HUES6 (cell line): ENCODE data around the gene SFXN5.

Experiments
- H3K27ac ChIP-seq: 2 replicates; pipeline ENCODE4 v1.7.0; 2013; ENCODE audit warnings: low read depth, mild to moderate bottlenecking, low read length, inconsistent platforms
- H3K27me3 ChIP-seq: 2 replicates; pipeline ENCODE4 v1.6.1; 2013; ENCODE audit warnings: low read length; ENCODE audit not compliant: control insufficient read depth, insufficient read depth
- H3K36me3 ChIP-seq: 2 replicates; pipeline ENCODE4 v1.6.1; 2013; ENCODE audit warnings: low read length; ENCODE audit not compliant: control insufficient read depth, insufficient read depth
- H3K4me1 ChIP-seq: 2 replicates; pipeline ENCODE4 v1.6.1; 2013; ENCODE audit warnings: low read length; ENCODE audit not compliant: control insufficient read depth, insufficient read depth
- H3K4me3 ChIP-seq: 2 replicates; pipeline ENCODE4 v1.5.1; 2013; ENCODE audit warnings: low read depth, low read length
- H3K9ac ChIP-seq: one replicate; pipeline ENCODE4 v1.6.1; 2013; ENCODE audit warnings: mild to moderate bottlenecking, low read length
- H3K9me3 ChIP-seq: 2 replicates; pipeline ENCODE4 v1.6.1; 2013; ENCODE audit warnings: low read depth, low read length; ENCODE audit not compliant: control insufficient read depth, insufficient read depth

Gene SFXN5

DNA sequence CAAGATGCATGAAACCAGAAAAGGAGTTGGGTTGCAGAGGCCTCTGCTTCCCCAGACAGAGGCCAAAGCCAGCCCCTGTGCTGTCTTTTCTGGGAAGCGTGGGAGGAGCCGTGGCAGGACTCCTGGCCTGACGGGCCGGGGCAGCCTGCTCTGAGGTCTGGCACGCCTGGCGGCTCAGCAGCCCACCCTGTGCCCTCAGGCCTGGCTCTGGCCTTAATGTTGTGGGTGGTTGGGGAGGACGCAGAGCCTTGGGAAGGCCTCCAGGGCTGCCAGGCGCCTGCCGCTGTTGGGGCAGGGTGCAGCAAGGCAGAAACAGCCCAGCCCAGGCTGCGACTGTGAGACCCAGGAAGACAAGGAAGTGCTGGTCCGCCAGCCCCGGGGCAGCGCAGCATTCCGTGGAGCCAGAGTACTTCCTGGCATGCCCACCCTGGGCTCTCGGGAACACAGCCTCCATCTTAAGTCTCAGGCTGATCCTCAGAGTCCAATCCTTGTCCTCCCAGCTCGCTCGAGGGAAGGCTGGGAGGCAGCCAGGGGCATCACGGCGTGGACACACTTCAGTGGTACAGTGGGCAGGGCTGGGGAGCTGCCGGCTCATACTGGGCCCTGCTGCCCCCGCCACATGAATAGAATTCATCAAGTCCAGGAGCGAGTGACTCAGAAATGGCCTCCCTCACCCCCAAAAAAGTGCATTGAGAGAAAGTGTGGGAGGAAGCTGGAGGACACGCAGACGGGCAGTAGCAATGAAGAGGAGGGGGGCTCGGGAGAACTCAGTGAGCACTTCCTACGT lies 81.5 kb downstream of the SFXN5 start:
- no peak overlapping the region for H3K27ac ChIP-seq
- peaks cover 9% of the 10 kb centered on the region; the same call in 1 of the 2 replicates for H3K4me1 ChIP-seq
- no peak overlapping the region for H3K4me3 ChIP-seq
- 0 out of 2 replicates have a peak, but pooled peaks cover 5% of the 10 kb centered on the region for H3K36me3 ChIP-seq
- H3K9me3 ChIP-seq, result no peaks in the 10 kb centered on the region
- no peak overlapping the region for H3K9ac ChIP-seq
- no peaks in the 10 kb centered on the region for H3K27me3 ChIP-seq

DNA sequence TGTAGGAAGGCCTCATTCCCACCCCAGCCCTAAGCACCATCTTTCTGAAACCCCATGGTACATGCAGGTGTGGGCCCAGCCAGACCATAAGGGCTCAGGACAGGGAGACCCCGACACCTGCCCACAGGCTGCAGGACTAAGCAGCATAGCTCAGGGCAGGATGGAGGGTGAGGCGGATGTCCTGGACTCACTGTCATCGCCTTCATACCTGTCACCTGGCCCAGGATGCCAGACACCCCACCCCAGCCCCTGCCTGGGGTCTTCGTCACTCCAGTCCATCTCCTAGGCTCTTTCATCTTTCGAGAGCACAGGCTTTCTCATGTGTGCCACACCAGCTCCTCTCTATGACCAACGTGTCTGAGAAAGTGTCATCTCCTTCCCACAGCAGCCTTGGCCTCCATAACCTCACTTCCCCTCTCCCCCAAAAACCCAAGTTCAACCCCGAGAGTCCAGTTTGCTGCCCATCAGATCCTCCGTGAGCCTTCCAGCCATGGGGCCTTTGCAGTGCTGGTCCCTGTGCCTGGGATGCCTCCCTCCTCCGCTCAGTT lies 82.7 kb downstream of the SFXN5 start:
- no peak overlapping the region for H3K4me3 ChIP-seq
- no peak overlapping the region for H3K9ac ChIP-seq
- H3K4me1 ChIP-seq, result peaks cover 9% of the 10 kb centered on the region; the same call in 1 of the 2 replicates
- H3K9me3 ChIP-seq, result no peaks in the 10 kb centered on the region
- H3K36me3 ChIP-seq, result 0 out of 2 replicates have a peak, but pooled peaks cover 5% of the 10 kb centered on the region
- H3K27ac ChIP-seq, result no peak overlapping the region
- H3K27me3 ChIP-seq, result no peaks in the 10 kb centered on the region

DNA sequence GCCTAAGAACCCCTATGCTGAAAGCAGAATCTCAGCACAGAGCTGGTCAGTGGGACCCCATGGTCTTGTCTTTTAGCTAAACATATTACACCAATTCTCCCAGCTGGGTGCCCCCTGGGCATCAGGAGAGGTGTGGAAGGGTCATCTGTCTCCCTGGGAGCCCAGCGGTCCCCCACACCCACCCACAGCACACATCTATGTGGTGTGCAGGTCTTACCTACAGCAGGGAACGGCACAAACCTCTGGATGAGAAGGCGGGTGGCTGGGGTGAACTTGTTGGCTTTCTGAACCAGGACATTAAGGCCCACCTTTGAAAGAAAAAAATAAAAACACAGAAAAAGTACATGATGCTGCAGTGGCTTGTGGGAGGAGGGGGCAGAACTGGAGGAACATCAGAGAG lies 83.5 kb downstream of the SFXN5 start:
- Histone ChIP-seq H3K36me3 (0 out of 2 replicates have a peak, but pooled peaks cover 5% of the 10 kb centered on the region), H3K4me3 (no peak overlapping the region), H3K9ac (no peak overlapping the region), H3K4me1 (peaks cover 9% of the 10 kb centered on the region; the same call in 1 of the 2 replicates), H3K27me3 (no peaks in the 10 kb centered on the region), H3K9me3 (no peaks in the 10 kb centered on the region), H3K27ac (no peak overlapping the region)

DNA sequence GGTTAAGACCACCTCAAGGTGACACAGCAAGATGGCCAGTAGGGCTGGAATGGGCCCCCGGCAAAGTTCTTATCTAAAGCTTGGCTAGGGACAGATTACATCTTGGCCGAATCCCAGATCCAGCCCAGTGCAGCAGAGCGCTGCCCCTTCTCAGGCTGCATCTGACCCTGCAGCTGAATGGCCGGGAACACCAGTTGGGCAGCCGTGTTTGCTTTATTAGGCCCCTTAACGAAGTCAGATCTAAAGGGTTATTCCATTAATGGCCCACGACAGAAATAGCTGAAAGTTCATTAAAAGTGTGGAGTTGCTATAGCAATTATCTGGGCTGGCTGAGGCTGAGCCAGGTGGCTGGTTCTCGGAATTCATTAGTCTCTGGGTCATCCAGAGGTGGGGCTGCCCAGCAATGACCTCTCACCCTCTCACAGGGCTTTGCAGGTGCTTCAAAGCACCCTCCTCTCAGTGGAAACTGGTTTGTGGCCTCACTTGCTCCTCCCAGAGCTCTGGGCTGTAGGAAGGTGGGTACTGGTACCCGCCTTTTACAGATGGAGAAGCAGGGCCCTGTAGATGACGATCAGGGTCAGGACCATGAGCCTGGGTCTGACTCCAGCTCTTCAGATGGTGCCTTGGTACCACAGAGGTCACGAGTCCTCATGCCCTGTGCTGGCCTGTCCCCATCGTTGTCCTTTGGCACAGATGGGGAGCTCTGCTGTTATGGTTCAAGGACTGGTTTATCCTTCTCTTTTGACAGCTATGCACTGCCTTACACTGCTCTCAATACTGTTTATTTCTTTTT lies 85.4 kb downstream of the SFXN5 start:
- no peaks in the 10 kb centered on the region for H3K27me3 ChIP-seq
- no peak overlapping the region for H3K4me3 ChIP-seq
- H3K9ac ChIP-seq, result no peak overlapping the region
- H3K4me1 ChIP-seq, result peaks cover 9% of the 10 kb centered on the region; the same call in 1 of the 2 replicates
- no peaks in the 10 kb centered on the region for H3K9me3 ChIP-seq
- H3K27ac ChIP-seq, result no peak overlapping the region
- H3K36me3 ChIP-seq, result peaks cover 10% of the 10 kb centered on the region

DNA sequence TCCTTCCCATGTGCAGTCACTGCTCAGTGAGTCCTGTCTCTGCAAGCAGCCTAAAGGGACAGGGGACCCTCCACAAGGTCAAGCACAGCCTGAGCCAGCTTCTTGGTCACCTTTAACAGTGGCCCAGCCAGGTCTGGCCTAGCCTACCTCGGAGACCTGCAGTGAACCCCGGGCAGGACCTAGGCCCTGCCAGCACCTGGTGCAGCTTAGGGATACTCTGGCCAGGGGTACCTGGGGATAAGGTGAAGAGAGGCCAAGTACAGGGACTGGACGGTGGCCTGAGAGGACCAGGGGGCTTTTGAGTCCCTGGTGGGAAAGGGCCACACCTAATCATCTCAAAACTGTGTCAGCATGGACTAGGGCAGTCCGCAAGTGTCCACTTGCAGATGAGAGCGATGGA lies 86.4 kb downstream of the SFXN5 start:
- H3K4me3 ChIP-seq, result no peak overlapping the region
- no peaks in the 10 kb centered on the region for H3K9me3 ChIP-seq
- no peaks in the 10 kb centered on the region for H3K27me3 ChIP-seq
- H3K27ac ChIP-seq, result no peak overlapping the region
- no peak overlapping the region for H3K9ac ChIP-seq
- H3K4me1 ChIP-seq, result peaks cover 7% of the 10 kb centered on the region
- peaks cover 10% of the 10 kb centered on the region for H3K36me3 ChIP-seq

DNA sequence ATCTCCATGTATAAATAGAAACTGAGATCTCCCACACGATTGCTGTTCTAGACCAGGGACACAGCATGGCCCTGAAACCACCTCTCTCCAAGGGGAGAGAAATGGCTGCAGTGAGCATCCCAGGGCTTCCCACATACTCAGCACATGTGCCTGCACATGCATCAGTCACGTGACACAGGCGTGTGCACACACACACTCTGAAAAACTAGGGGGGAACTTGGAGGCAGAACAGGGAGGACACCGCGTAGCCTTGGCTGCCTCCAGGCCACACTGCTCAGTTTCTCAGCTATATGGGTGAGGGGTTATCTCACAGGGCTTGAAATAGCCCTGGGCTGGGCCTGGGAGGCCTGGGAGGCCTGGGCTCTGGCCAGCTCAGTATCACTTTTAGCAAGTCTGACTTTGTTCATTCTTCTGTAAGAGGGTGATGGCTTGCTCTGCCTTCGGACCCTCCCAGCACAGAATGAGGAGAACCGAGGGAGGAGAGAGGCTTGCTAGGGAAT lies 87.3 kb downstream of the SFXN5 start:
- Histone ChIP-seq H3K9ac (no peak overlapping the region), H3K4me3 (no peak overlapping the region)

DNA sequence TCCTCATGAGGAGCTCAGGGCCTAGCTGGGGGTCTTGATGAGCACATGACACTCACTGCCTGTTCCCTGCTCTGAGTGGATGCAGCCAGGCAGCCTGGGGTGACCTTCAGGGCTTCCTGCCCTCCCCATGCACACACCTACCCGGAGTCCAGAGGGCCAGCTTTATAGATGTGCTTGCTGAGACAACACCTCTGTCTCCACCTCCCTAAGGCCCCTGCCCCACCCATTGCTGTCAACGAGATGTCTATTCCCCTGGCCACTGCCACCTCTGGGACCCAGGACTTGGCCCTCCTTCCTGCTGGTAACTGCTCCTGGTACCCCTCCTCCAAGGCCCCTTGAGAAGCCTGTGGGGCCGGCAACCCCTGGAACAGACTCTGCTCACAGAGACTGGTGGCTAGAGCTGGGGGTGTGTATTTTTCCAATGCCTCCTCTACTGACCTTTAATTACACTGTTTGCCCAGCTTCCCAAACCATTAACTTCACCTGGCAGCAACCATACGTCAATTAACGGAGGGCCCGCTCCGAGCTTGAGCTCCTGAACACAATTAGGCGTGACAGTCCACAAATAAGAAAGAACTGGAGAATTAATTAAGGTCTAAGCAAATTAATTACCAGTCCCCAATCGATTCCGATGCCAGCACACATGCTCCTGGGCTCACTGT lies 87.9 kb downstream of the SFXN5 start:
- Histone ChIP-seq H3K27me3 (no peaks in the 10 kb centered on the region), H3K27ac (no peak overlapping the region), H3K4me1 (peaks cover 7% of the 10 kb centered on the region), H3K9ac (no peak overlapping the region), H3K9me3 (no peaks in the 10 kb centered on the region), H3K36me3 (peaks cover 10% of the 10 kb centered on the region), H3K4me3 (no peak overlapping the region)

More for the DNA sequence above, 87.3 kb downstream of the SFXN5 start:
- Histone ChIP-seq H3K27ac (no peak overlapping the region), H3K9me3 (no peaks in the 10 kb centered on the region), H3K36me3 (peaks cover 10% of the 10 kb centered on the region), H3K27me3 (no peaks in the 10 kb centered on the region), H3K4me1 (peaks cover 7% of the 10 kb centered on the region)

DNA sequence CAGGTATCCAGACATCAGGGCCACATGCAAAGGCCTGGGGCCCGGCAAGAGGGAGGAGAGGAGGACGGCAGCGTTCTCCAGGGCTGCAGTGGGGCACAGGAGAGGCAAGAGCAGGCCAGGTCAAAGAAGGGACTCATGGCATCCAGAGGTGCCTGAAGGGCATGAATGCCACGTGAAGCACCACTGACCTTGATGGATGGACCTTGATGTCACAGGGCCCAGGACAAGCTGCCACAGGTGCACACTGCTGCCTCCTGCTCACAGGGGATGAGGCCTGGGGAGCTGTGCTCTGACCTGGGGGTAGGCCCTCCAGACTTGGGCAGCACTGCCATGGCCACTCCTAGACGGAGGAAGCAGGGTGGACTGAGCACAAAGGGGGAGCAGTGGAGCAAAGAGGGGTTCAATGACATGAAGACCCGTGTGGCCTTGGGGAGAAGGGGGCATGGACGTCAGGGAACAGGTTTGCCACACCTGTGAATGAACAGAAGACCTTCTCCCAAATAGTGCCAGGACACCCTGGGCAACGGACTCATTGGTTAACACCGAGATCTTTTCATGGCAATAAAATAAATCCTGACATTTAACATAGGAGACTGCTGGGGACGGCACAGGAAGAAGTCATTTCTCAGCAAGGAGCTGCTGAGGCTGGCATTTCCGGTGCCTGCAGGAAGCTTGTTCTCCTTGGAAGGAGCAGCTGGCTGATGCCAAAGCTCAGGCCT lies 88.6 kb downstream of the SFXN5 start:
- no peak overlapping the region for H3K27ac ChIP-seq
- peaks cover 8% of the 10 kb centered on the region for H3K36me3 ChIP-seq
- no peak overlapping the region for H3K4me3 ChIP-seq
- no peaks in the 10 kb centered on the region for H3K27me3 ChIP-seq
- no peaks in the 10 kb centered on the region for H3K9me3 ChIP-seq
- H3K9ac ChIP-seq, result no peak overlapping the region
- peaks cover 7% of the 10 kb centered on the region for H3K4me1 ChIP-seq

DNA sequence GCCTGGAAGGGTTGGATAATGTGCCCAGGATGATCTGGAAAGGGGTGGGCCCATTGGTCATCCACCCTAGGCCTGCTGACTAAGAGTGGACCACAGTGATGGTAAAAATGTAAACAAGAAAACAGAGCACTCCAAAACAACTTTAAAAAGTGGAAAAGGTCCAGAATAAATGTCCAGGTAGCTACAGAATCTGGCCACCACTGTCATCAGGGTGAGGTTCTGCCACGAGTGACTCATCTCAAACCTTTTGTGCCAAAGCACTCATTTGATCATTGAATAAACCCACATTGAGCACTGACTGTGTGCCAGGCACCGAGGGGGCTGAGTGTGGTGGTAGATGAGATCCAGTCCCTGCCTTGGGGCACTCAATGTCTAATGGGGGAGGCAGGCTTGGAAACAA lies 89.3 kb downstream of the SFXN5 start:
- Histone ChIP-seq H3K27me3 (no peaks in the 10 kb centered on the region), H3K4me1 (peaks cover 7% of the 10 kb centered on the region), H3K9me3 (no peaks in the 10 kb centered on the region), H3K27ac (no peak overlapping the region), H3K9ac (no peak overlapping the region), H3K36me3 (peaks cover 5% of the 10 kb centered on the region), H3K4me3 (no peak overlapping the region)

DNA sequence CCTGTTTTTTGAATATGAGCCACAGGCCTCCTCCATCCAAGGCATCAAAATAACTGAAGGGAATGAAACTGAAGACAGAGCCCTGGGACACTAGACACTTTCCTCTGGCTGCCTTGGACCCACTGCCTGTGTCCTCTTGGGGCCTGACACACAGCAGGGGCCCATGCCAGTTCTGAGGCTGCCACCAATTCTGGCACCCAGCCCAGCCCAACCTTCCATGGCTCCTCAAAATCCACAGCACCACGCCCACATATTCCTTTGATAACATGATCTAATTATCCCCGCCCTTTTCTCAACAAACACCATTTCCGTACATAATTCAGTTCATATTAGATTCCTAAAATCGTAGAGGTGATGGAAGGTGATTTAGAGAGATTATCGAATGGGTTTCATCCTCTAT lies 90.0 kb downstream of the SFXN5 start:
- no peak overlapping the region for H3K9ac ChIP-seq
- H3K27me3 ChIP-seq, result no peaks in the 10 kb centered on the region
- no peak overlapping the region for H3K4me3 ChIP-seq
- H3K9me3 ChIP-seq, result no peaks in the 10 kb centered on the region
- no peak overlapping the region for H3K27ac ChIP-seq
- peaks cover 7% of the 10 kb centered on the region for H3K4me1 ChIP-seq
- peaks cover 5% of the 10 kb centered on the region for H3K36me3 ChIP-seq
